ENCODE data around the gene MYH7.
"Not testable (repeated sequence)": the region's sequence is repeated elsewhere in the genome, so short reads cannot be mapped to it uniquely, and the experiment has no call there.

Gene MYH7

GRCh38 chr14:23435543-23436326 lies at the start of gene MYH7:
Gene MYH7, minus strand, starts transcription at chr14:23435660. Its CDS starts 1,928 bp downstream, at chr14:23433732.
- no peak for DNase-seq (ENCODE audit: extremely low read depth in 1 of 2, low read depth in 1 of 2)

- peak in 1 of 2 donors; percentile 1 for DNase-seq (ENCODE audit: extremely low read depth in 1 of 2, low read depth in 1 of 2)
Observed at GRCh38 chr14:23483236-23483854, 47.9 kb upstream of the MYH7 start.

- DNase-seq (ENCODE audit: extremely low read depth in 1 of 2, low read depth in 1 of 2), result no peak
Observed at GRCh38 chr14:23482823-23483148, 47.3 kb upstream of the MYH7 start.

GRCh38 chr14:23481979-23482822 lies 46.7 kb upstream of the MYH7 start:
- no peak for DNase-seq (ENCODE audit: extremely low read depth in 1 of 2, low read depth in 1 of 2)

- no peak for DNase-seq (ENCODE audit: extremely low read depth in 1 of 2, low read depth in 1 of 2)
Observed at GRCh38 chr14:23481362-23481970, 46.0 kb upstream of the MYH7 start.

- DNase-seq (ENCODE audit: extremely low read depth in 1 of 2, low read depth in 1 of 2), result peak; percentile 5 to 14
Observed at GRCh38 chr14:23478109-23478759, 42.8 kb upstream of the MYH7 start.

GRCh38 chr14:23470947-23471346 lies 35.5 kb upstream of the MYH7 start:
- no peak for DNase-seq (ENCODE audit: extremely low read depth in 1 of 2, low read depth in 1 of 2)

GRCh38 chr14:23469906-23470403 lies 34.5 kb upstream of the MYH7 start:
- peak in 1 of 2 donors; percentile 1 for DNase-seq (ENCODE audit: extremely low read depth in 1 of 2, low read depth in 1 of 2)

- DNase-seq (ENCODE audit: extremely low read depth in 1 of 2, low read depth in 1 of 2), result peak; percentile 75 to 88
Observed at GRCh38 chr14:23469127-23469905, 33.9 kb upstream of the MYH7 start, which contains the start of gene NGDN. Gene NGDN, plus strand, starts transcription at chr14:23469703. Its CDS starts 13 bp downstream, at chr14:23469716.

- peak in 1 of 2 donors; percentile 0 for DNase-seq (ENCODE audit: extremely low read depth in 1 of 2, low read depth in 1 of 2)
Observed at GRCh38 chr14:23468704-23469126, 33.3 kb upstream of the MYH7 start.

GRCh38 chr14:23465261-23465660 lies 29.8 kb upstream of the MYH7 start:
- no peak for DNase-seq (ENCODE audit: extremely low read depth in 1 of 2, low read depth in 1 of 2)

GRCh38 chr14:23464700-23465099 lies 29.2 kb upstream of the MYH7 start:
- DNase-seq (ENCODE audit: extremely low read depth in 1 of 2, low read depth in 1 of 2), result no peak

GRCh38 chr14:23460960-23461359 lies 25.5 kb upstream of the MYH7 start:
- DNase-seq (ENCODE audit: extremely low read depth in 1 of 2, low read depth in 1 of 2), result no peak

- DNase-seq (ENCODE audit: extremely low read depth in 1 of 2, low read depth in 1 of 2), result no peak
Observed at GRCh38 chr14:23457587-23458445, 22.4 kb upstream of the MYH7 start.

GRCh38 chr14:23456883-23457586 lies 21.6 kb upstream of the MYH7 start:
- not testable (repeated sequence) for DNase-seq (ENCODE audit: extremely low read depth in 1 of 2, low read depth in 1 of 2)

GRCh38 chr14:23454445-23454856 lies 19.0 kb upstream of the MYH7 start:
- DNase-seq (ENCODE audit: extremely low read depth in 1 of 2, low read depth in 1 of 2), result no peak

- no peak for DNase-seq (ENCODE audit: extremely low read depth in 1 of 2, low read depth in 1 of 2)
Observed at GRCh38 chr14:23452237-23452636, 16.8 kb upstream of the MYH7 start.

- no peak for DNase-seq (ENCODE audit: extremely low read depth in 1 of 2, low read depth in 1 of 2)
Observed at GRCh38 chr14:23450379-23450778, 14.9 kb upstream of the MYH7 start.

Measured in stimulated activated CD8-positive, alpha-beta memory T cell treated with anti-CD3 and anti-CD28 coated beads, Interleukin-7, amount 100 ng/mL, for 48 hours (primary cell).